HG03039 (cell line): ENCODE measurements around the gene NFATC1.

Experiments
- ATAC-seq: cut with Tn5 transposase; IDR thresholded peaks from one replicate; pipeline ENCODE4 v1.9.1; 2021; ENCODE audit warnings: mild to moderate bottlenecking, moderate library complexity; ENCODE audit not compliant: unreplicated experiment

The NFATC1 gene

DNA sequence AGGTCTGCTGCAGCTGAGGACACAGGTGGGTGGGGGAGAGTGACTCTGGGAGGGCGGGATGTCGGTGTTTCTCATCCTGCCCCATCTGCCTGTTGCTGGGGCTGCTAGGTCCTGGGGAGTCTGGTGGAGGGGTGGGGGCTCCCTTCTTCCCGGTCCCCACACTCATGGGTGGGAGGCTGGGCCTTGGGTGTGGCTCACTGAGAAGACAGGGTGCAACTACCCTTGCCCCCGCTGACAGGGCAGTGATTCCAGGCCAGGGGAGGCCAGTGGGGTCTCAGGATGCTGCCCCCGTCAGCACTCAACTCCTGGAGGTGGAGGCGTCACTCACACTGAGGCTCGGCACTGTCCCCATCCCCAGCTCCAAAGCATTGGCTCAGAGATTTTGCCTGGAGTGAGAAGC lies 7.7 kb upstream of the NFATC1 start:
- no peak for ATAC-seq

DNA sequence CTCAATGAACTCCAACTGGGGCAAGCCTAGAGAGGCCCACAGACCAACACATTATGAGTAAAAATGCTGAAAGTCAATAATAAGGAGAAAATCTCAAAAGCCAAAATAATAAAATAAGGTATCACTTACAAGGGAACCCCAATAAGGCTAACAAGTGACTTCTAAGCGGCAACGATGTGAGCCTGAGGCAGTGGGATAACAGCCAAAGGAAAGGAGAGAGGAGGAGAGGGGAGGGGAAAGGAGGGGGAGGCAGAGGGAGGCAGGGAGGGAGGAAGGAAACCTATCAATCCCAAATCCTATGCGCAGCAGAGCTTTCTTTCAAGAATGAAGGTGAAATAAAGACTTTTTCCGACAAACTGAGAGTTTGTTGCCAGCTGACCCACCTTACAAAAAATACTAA lies 6.0 kb upstream of the NFATC1 start:
- ATAC-seq, result no peak

DNA sequence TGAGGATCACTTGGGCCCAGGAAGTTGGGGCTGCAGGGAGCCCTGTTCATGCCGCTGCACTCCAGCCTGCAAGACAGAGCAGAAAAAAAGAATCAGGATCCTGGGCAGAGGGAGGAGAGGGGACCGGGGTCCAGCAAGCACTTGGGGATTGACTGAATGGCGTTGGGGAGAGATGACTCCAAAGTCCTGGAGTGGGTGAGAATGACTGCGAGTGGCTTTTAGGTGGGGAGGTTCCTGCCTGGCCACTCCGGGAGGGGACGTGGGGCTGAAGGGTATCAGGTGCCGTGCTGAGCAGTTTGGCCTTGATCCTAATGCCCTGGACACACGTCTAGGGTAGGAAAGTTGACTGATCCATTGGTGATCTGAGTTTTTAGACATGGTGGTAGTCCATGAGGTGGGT lies 3.5 kb upstream of the NFATC1 start:
- no peak for ATAC-seq

DNA sequence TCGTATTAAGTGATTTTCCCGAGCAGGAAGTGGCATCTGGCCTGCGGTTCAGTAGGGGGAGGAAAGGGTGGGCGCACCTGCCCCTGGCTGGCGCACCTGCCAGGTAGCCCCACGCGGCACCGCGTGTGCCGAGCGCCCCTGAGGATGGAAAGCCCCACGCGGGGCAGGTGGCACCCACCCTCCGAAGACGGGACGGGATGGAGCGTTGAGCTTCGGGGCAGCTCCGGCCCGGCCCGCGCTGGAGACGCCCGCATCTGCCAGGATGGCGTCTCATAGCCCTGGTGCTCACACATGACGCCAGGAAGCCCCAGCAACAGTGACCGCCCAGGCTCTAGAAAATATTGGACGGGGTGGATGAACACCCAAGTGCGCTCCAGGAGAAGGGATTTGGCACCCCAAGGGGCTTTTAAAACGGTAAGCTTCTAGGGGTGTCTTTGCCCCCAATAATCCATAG lies 2.5 kb upstream of the NFATC1 start:
- no peak for ATAC-seq

DNA sequence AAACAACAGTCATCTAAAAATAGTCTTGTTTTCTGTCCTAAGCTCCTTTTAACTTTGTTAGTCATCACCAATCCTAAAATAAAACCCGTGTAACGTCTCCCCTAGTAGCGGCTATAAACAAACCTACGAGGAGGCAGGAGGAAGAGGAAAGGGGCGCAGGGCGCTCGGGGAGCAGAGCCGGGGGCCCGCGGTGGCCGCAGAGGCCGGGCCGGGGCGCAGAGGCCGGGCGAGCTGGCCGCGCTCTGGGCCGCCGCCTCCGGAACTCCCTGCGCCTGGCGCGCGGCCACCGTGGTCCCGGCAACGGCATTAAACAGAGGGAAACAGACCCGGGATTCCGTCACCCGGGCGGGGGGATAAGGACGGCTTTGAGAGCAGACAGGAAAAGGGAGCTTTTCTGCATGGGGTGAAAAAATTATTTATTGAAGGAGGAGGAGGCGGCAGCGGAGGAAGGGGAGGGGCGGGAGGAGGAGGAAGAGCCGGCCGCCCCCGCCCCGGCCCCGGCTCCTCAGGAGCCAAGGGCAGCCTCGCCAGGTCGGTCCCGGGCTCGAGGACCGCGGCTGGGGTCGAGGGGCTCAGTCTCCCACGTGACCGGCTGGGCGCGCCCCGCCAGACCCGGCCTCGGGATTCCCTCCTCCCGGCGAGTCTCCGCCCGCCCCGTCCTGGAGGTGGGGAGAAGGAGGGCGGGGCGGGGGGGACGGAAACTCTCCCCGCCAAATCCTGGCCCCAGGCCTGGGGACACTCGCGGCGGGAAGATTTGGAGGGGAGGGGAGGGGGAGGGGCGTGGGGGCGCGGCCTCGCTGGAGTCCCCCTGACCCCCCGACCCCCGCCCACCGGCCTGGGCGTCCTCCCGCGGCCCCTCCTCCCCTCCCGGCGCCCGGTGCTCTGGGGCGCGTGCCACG lies 1.8 kb upstream of the NFATC1 start:
- ATAC-seq, result no peak

DNA sequence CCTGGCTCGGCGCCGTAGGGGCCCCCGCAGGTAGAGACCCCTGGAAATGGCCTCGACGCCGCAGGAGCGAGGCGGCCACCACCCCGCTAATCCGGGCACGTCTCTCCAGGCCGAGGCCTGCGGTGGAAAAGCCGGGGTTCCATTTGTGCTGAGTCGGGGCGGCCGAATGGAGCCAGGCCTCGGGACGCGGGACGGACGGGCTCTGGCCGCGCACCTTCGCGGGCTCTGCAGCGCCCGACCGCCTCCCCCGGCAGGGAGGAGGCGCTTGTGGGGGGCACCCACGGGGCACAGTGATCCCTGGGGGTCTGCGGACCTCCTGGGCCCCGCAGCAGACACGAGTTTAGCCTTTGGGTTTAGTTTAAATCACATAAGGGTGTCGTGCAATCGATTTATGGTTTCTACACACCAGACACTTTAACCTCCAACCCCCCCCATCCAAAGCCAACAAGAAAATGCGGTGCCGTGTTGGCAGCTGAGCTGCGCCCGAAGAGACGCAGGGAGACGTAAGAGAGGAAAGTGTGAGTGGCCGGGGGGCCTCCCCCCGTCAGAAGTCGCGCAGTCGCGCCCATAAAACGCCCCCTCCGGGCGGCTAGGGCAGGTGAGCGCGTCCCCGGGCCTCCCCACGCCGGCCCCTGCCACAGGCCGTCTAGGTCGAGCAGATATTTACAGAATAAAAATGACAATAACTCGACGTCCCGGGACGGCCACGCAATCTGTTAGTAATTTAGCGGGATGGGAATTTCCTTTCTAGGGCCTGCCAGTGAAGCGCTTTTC lies 1.0 kb upstream of the NFATC1 start:
- no peak for ATAC-seq

DNA sequence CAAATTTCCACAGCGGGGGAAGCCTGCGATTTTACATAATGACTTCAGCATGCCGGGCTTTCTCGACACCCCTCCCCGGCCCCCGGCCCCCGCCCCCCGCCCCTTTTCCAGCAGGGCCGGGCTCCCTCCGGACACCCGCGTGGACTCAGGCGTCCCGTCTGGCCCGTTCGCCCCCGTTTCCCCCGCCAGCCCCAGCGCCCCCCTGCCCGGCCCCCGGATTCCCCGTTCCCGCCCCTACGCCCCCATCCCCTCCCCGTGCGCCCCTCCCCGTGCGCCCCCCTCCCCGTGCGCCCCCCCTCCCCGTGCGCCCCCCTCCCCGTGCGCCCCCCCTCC lies 456 bp upstream of the NFATC1 start:
- ATAC-seq, result no peak

DNA sequence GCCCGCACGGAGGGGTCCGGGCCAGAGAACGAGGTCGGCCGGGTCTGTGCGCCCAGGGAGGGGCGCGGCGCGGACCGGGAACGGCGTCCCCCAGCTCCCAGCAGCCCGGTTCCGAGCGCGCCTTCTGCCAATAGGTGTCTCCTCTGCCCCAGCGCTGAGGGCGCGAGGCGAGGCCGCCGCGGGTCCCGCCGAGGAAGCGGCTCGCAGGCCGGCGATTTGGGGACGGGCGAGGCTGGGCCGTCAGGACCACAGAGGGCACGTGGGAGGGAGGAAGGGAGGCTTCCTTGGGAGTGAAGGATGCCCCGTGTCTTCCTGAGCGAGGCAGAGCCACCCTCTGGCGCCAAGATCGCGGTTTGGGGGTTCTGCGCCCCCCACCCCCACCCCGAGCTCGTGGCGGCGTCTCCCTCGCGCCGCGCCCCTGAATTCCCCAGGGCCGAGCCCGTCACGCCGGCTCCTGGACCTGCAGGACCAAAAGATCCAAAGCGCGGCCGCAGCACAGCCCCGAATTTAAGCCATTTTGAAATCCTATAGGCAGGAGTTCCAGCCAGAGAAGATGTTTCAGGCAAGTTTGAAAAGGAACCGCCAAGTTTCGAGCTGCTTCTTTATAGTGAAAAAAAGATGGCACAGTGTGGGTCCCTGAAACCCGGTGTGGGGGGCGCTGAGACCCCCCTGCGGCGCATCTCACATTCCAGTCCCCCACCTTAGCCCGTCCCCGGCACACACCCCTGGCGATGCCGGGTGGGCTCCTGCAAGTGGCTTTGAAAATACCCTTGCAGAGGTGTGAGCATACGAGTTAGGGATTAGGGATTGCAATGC lies 909 bp downstream of the NFATC1 start:
- ATAC-seq, result no peak

DNA sequence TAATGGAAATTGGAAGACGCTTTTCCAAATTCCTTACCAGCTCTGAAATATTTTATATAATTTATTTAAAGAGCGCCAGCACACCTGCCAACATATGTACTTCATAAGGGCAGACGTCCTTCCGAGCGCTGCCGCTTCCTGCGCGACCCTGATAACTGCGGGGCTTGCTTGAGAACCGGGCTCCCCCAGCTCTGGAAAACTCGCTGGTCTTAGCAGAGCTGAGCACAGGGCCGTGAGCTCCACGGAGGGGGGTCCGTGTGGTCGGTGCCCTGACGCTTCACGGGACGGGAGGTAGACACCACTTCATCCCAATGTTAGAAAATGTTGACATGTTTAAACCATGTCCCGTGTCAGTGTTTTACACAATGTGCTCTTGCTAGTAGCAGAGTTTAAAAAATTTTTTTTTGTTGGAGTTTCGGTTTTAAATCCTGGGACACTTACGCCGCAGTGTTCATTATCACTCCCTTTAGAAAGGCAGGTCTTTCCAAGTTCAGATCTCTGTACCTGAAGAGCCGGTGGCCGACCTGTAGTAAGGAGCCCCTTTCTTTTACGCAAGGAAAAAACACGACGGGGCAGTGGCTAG lies 1.6 kb downstream of the NFATC1 start:
- ATAC-seq, result no peak

DNA sequence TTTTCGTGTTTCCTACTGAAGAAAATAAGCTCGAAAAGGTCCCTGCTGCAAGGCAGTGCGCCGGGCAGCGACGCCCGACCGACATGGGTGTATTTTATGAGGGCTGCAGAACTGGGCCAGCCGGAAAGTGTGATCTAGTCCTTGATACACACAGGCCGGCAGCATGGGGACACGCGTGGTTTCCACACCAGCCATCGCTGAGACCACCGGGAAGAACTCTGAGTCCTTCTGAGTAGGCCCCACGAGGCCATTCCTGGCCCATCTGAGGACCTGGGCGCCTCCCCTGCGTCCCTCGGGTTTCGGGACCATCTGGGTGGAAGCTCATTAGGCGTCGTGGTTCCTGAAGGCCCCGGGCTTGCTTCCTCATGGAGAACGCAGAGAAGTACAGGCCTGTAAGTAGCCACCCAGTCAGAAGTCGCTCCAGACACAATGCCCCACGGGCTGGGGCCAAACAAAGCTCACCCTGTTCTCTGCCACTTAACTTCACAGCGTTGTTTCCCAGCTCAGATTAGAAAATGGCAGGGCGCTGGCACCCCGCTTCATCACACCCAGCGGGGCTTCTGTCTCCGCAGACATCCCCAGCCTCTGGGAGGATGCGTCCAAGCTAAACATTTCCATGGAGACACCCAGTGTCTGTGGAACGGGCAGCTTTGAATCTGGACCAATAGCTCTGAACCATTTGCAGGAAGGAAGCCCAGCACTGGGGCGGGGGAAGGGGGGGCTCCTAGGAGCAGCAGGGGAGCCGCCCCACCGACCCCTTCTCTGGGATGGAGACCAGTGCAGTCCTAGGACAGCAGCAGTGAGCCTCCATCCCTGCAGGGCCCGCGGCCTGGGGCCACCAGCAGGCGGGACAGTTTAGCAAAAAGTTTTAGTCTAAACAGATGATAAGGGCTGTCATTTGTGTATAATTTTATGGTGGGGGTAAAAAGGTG lies 2.4 kb downstream of the NFATC1 start:
- no peak for ATAC-seq

DNA sequence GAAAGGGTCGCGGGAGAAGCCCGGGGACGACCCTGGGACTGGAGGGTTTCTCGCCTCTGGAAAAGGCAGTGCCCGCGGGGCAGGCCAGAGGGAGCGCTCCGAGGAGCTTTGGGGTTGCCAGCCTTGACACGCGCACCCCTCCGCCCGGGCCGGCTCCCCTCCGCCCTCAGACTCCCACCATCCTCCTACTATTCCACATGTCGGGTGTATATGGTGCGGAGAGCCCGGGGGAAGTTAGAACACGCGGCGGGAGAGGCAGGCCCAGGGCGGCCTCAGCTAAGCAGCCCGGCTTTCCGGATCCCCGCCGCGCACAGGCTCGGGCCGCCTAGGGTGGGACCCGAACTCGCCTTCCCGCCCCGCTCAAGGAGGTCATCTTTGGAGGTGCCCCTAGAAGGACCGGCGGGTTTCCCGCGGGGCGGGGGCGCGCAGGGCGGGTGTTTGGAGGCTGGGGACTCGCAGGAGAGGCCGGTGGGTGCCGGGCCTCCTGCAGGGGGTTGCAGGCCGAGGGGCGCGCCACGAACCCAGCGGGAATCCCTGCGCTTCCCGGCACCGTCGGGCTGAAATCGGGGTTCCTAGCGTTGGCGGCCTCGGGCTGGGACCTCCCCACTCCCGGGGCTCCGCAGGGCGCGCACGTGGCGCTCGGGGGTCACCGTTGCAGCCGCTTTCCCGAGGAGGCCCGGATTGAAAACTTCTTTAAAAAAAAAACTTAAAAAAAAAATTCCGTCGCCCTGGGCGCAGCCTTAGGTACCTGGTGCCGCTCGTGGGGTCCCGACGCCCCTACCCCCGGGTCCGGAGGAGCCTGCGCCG lies 3.7 kb downstream of the NFATC1 start:
- ATAC-seq, result no peak

DNA sequence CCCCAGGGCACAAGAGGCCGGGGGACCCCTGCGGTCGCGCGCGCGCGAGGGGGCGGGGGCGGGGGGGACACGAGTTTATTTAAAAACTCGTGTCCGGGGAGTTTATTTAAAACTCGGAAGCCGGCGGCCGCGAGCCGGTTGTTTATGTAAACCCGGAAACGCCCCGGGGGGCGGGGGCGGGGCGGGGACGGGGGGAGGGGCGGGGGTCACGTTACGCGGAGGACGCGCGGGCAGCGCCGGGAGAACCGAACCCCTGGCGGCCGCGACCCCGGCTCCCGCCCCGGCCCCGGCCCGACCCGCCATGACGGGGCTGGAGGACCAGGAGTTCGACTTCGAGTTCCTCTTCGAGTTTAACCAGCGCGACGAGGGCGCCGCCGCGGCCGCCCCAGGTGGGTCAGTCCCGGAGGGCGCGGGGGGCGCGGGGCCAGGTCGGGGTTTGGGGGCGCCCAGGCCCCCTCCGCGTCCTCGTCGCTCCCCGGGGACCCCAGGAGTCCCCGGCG lies 4.4 kb downstream of the NFATC1 start:
- no peak for ATAC-seq

DNA sequence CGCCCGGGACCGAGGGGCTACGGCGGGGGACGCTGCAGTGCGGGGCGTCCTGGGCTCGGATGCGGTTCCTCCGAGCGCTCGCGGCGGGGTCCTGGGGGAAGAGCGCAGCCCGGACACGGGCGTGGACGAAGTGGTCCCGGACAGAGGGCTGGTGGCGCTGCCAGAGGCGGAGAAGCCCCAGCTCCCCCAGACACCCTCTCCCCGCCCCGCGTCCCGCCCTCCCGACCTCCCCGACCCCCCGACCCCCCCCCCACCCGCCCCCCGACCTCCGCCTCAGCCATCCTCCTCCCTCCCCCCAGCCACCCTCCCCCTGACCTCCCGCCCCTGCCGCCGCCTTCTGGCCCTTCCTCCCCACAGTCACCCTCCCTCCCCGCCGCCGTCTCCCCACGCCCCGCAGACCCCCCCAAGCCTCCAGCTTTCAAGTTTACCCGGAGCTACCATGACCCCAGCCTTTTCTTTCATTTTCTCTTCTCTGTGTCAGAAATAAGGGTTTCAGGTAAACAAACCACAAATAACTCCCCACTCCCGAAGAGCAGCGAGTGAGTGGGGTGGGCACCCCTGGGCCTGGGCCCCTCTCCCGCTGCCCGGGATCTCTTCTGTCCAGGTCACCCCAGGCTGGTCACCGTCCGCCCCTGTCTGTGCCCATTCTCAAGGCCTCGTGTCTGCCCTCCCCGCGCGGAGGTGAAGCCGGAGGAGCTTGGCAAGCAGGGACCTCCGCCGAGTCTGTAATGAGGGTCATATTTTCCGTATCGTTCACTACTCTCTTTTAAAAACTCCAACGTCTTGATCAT lies 5.1 kb downstream of the NFATC1 start:
- no peak for ATAC-seq

DNA sequence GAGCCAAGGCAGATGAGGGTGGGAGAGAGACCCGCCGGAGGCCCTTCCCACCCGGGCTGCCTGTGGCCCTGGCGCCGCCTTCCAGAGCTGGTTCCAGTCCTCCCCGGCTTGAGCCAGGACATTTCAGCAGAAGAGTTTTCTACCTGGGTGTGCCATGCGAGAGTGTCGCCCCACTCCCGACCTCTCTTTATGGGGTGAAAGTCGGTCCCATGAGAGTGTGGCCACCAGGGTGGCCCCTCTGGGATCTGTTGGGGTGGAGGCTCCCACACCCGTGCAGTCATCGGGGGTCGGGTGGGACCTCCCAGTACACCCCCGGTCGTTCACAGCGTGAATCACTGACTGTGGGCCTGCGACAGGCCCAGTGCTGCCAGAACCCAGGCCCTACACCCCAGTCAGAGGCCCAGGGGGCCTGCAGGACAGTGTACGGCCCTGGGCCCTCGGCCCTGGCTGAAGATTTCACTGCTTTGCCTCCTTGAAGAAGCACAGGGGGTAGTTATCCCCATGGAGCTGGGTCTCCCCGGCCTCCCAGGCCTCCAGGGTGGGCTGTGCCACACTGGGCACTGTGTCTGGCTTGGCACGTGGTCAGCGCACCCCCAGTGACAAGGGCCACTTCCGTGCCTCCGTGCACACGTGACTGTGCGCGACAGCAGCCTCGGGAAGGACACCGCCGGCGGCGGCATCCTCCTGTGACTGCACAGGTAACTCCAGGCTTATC lies 5.9 kb downstream of the NFATC1 start:
- ATAC-seq, result no peak

DNA sequence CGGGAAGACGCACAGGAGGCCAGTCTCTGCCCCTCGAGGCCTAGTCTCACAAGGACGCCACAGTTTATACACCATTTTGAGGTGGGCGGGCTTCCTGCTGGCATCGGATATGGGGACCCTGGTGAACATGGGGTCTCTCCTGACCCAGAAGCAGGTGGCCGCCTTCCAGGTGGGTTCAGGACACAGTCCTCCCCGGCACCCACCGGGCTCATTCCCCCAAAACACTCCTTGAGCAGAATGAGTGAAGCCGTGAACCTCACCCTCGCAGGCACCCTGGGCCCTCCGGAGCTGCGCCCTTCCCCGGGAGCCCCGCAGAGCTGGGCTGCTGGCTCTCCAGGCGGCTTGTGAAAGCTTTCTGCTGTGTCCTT lies 6.5 kb downstream of the NFATC1 start:
- ATAC-seq, result no peak

DNA sequence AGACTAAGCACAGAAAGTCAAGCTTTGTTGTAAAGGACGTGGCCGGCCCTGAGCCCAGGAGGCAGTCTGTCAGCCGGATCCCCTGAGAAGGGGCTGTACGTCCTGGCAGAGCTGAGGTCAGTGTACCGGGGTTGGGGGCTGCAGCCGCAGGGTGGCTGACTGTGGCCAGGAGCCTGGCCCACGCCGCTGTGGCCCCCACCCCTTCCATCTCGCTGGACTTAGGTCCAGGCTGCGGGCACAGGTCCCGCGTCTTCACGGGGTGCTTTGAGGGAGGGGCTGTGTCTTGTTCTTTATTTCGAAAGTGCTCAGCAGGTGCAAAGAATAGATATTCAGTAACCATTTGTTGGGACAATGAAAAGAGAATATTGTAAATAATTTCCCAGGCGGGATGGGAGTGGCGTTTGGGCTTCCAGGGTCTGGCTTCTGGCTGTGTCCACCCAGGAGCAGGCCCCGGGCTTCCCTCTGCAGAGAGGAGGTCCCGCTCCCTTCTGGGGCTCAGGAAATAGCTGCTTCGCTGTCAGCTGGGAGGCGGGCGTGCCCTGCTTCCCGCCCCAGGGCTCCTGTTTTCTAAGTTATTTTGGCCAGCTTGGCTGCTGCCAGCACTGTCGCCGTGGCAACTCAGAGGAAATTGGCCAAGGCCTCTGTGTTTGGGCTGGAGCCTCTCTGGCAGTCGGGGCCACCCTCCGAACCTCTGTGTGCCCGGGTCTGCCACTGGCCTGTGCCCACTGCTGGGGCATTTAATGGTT lies 7.4 kb downstream of the NFATC1 start:
- no peak for ATAC-seq
